HAP-1 (cell line): ENCODE measurements around the gene CLNS1A.
"Not testable (repeated sequence)": the region's sequence is repeated elsewhere in the genome, so short reads cannot be mapped to it uniquely, and the experiment has no call there.

Source experiments
- DNase-seq, 2 experiments: peaks; one replicate each; pipeline ENCODE4 v3.0.0-alpha.2; 2016 to 2020; ENCODE audit warnings: low spot score in 2 of 2
- H3K27me3 ChIP-seq: fragments of 250-450 bp; sonication (Bioruptor Pico); 2 replicates; pipeline ENCODE4 v1.5.1; 2020; ENCODE audit warnings: low read depth, mild to moderate bottlenecking, moderate library complexity
- H3K36me3 ChIP-seq: fragments of 250-450 bp; sonication (Bioruptor Pico); replicated peaks from 2 replicates; pipeline ENCODE4 v1.5.1; 2020; ENCODE audit warnings: mild to moderate bottlenecking
- H3K4me1 ChIP-seq: fragments of 250-450 bp; sonication (Bioruptor Pico); 2 replicates; pipeline ENCODE4 v1.5.1; 2020; ENCODE audit warnings: mild to moderate bottlenecking
- H3K4me3 ChIP-seq: fragments of 250-450 bp; sonication (Bioruptor Pico); 2 replicates; pipeline ENCODE4 v1.5.1; 2020; ENCODE audit warnings: mild to moderate bottlenecking, moderate library complexity
- H3K9me3 ChIP-seq: fragments of 250-450 bp; sonication (Bioruptor Pico); 2 replicates; pipeline ENCODE4 v1.5.1; 2020; ENCODE audit warnings: mild to moderate bottlenecking, moderate library complexity
- in situ Hi-C: fragments of 300-500 bp; cut with MboI; formaldehyde crosslinking; loops from 3 replicates; pipeline ENCODE4 v1.14.3; 2020; ENCODE audit warnings: low sequenced_read_pairs, inconsistent platforms, mixed read lengths

The CLNS1A gene

DNA sequence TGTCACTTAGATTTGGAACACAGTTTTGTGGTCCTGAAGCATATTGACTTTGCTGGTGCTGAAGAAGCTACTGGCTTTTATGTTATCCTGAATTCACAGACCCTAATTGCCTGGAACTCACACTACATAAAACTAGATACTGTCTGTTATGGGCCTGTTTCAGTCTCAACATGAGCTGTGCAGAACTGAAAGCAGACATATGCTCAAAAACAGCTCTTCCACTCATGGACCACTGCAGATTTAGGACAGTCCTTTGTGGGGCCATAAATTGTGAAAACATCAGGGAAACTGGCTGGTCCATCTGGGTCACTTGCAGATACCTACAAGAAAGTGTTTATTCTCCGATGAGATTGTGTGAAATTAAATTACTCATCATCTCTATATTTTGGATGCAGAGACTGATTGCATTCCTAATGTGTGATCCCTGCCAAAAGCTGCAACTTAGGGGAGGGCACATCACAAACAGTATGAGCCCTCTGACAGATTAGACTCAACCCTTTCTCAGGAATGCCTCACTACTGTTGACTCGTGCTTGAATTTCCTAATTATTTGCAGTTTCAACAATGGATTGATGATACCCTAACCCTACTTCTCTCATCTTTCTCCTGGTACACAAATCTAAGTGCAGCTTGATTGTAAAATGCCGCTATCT is 10.2 kb upstream of the CLNS1A start:
- Histone ChIP-seq H3K4me3 (no peak overlapping the region), H3K36me3 (no peaks in the 10 kb centered on the region), H3K27me3 (no peaks in the 10 kb centered on the region), H3K9me3 (no peaks in the 10 kb centered on the region), H3K4me1 (no peaks in the 10 kb centered on the region)
- no peak for DNase-seq
- in situ Hi-C loops = no loop called here

DNA sequence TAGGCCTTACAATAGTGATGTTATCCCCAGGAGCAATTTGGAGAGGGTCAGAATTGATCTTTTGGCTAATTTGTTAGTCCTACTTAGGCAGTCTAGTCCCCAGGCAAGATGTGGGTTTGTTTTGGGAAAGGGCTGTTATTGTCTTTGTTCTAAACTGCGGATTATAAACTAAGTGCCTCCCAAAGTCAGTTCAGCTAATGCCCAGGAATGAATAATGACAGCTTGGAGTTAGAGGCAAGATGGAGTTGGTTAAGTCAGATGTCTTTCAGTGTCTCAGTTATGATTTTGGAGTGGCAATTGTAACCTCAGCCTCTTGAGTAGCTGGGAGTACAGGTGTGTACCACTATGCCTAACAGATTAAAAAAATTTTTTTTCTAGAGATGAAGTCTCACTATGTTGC is 7.3 kb upstream of the CLNS1A start:
- Histone ChIP-seq H3K4me1 (no peaks in the 10 kb centered on the region; the same call in 1 of the 2 replicates), H3K9me3 (no peaks in the 10 kb centered on the region), H3K36me3 (no peaks in the 10 kb centered on the region), H3K4me3 (no peak overlapping the region), H3K27me3 (no peaks in the 10 kb centered on the region)
- in situ Hi-C loops = no loop called here
- no peak for DNase-seq

DNA sequence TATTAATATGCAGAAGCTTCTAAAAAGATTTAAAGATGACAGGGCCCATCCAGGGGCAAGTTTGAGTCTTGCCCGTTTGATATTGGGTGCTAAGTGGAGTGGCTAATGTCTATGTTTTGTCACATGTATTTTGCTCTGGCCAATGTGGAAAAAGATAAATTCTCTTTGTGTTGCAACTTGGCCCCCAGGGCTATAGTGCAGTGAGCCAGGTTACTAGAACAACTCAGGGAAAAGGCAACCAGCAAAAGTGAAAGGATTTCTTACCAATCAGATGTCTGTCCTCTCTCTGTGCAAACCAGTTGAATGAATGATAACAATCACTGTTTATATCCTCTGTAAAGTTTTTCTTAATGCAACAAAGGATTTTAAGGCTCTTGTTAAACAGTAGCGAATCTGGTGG is 4.6 kb upstream of the CLNS1A start:
- Histone ChIP-seq H3K4me1 (peaks cover 6% of the 10 kb centered on the region), H3K4me3 (no peak overlapping the region), H3K36me3 (no peaks in the 10 kb centered on the region), H3K27me3 (no peaks in the 10 kb centered on the region), H3K9me3 (no peaks in the 10 kb centered on the region)
- DNase-seq = no peak
- in situ Hi-C loops = no loop called here

DNA sequence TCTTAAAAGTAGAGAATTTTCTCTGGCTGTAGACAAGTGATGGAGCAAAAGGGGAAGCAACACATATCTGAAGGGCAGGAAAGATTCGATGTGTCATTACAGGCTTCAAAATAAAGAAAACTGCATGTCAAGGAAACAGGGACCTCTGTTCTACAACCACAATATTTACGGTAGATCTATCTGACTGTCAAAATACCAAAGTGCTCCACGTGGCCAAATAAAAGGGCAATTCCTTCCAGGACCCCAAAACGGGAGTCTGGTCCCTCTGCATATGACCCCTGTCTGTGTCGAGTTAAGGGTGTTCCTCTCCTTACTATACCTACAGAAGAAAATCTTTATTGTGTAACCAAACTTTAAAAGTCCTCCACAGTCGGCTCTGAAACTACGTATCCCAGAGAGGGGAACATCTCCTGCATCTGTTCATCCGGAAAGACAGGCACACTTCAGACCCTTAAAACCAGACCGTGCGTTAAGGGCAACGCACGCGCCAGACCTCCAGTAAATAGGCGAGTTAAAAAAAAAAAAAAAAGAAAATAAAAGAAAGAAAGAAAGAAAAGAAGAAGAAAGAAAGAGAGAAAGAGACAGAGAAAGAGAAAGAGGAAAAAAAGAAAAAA is 756 bp downstream of the CLNS1A start:
- in situ Hi-C loops = no loop called here
- Histone ChIP-seq H3K36me3 (peaks cover 6% of the 10 kb centered on the region), H3K9me3 (no peaks in the 10 kb centered on the region), H3K4me3 (peak overlapping the region; percentile 97), H3K4me1 (peaks cover 16% of the 10 kb centered on the region), H3K27me3 (no peaks in the 10 kb centered on the region)
- DNase-seq = no peak

DNA sequence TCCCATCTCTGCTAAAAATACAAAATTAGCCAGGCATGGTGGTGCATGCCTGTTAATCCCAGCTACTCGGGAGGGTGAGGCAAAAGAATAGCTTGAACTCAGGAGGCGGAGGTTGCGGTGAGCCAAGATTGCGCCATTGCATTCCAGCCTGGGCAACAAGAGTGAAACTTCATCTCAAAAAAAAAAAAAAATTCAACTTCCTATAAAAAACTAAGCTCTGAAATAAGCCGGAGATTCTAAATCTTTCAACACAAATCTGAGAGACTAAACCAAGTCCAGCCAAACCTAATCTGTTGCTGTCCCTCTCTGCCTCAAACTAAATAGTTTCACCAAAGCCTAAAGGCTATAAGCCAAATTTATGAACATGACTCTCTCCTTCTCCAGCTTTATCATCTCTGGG is 3.7 kb downstream of the CLNS1A start:
- H3K36me3 ChIP-seq, H3K4me3 ChIP-seq, DNase-seq, H3K27me3 ChIP-seq, H3K9me3 ChIP-seq, in situ Hi-C loops: not testable (repeated sequence)
- H3K4me1 ChIP-seq = peaks cover 30% of the 10 kb centered on the region

DNA sequence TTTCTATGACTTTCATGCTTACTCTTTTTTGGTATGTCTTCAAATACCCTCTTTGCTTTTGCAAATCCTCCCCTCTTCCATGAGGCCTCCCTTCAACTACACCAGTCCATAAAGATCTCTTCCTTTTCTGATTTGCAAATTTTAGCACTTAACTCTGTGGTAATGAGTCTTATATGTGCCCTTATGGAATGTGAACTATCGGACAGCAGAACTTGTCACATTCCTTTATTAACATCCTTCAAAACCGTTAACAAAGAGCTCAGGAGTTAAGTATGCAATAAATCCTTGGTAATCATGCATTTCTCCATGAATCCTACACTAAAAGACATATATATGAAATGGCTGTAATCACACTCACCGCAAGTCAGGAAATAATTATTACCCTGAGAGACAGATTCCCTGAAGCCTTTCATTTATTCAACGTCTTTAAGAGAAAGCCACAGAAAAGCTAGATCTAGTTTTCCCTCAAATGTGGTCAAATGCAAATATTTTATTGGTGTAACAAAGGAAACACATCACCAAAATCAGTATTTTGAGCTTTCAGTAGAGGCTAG is 7.4 kb downstream of the CLNS1A start:
- Histone ChIP-seq H3K36me3 (peaks cover 13% of the 10 kb centered on the region), H3K4me1 (peaks cover 15% of the 10 kb centered on the region), H3K4me3 (no peak overlapping the region), H3K9me3 (no peaks in the 10 kb centered on the region), H3K27me3 (no peaks in the 10 kb centered on the region)
- peak in 1 of 2 experiments; percentile 57 for DNase-seq
- in situ Hi-C loops = no loop called here

DNA sequence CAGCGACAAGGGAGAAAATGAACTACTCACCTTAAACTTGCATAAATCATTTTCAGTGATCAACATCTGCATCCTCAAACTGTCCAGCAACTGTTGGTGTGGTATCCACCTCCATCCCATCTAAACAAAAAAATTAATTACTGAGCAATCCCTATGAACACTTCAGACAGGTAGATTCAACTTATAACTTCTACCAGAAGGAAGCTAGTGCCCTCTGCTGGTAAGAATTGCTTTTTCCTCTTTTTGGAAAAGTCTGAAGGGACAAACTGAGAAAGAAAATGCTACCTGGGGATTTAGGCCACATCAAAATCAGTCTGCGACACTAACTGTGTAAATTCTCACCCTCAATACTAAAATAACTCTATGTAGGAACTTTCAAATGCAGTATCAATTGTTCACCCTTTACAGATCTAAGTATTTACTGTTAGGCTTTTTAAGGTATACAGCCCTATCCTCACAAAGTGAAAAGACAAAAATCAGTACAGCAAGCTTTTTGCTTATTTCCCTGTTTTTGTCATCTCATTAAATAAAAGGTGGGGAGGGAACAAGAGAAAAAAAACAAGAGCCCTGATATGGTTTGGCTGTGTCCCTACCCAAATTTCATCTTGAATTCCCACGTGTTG is 17.9 kb downstream of the CLNS1A start:
- Histone ChIP-seq H3K4me3 (no peak overlapping the region), H3K36me3 (peaks cover 69% of the 10 kb centered on the region), H3K4me1 (no peaks in the 10 kb centered on the region), H3K27me3 (no peaks in the 10 kb centered on the region), H3K9me3 (no peaks in the 10 kb centered on the region)
- peak; percentile 46 to 48 for DNase-seq
- in situ Hi-C loops = no loop called here

DNA sequence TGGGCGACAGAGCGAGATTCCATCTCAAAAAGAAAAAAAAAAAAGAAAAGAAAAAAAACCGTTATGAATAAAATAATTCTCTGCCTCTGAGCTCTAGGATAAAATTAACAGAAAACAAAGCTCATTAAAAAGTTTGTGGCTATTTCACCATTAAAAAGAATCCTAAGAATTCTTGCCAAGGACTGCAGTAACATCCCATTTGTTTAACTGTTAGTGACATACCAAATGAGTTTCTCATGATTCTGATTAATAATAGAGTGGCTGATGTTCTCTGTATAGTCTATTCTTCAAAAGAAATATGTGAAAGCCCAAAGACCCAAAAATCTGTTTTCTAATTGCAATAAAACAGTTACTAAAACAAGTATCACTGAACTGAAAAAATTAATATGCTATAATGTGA is 19.7 kb downstream of the CLNS1A start:
- Histone ChIP-seq H3K9me3 (no peaks in the 10 kb centered on the region), H3K36me3 (peaks cover 71% of the 10 kb centered on the region), H3K4me3 (no peak overlapping the region), H3K27me3 (no peaks in the 10 kb centered on the region), H3K4me1 (no peaks in the 10 kb centered on the region)
- DNase-seq = no peak
- in situ Hi-C loops = no loop called here

DNA sequence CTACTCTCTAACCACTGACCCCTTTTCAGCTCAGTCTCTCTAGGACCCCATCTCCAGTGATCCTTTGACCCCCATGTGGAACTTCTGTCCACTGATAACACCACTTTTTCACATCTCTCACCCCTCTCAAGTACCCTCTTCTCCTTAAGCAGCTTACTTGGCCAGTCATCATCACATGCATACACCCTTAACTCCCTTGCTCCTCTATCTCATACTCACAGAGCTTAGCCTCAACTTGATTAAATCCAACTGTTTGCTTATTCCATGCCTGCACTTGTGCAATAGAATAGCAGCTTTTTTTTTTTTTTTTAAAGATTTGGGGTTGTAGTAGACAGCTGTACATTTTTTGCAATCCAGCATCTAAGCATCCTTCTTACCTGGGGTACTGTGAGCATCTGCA is 25.7 kb downstream of the CLNS1A start:
- in situ Hi-C loops = no loop called here
- DNase-seq = no peak

DNA sequence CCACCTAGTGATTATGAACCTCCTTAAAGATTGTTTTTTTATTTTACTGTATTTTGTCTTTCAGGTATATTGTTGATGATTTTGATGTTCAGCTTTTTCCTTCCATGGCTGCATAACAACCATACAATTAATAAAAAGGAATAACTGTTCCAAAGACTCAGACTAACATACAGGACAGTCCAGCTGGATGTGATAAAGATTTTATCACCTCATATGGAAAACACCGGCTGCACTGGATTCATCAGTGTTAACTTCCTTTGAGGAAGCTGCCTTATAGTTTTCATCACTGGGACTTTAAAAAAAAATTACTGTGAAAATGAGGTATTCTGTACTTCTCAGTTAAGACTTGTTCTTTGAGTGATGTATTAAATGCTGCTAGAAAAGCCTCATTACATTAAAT is 28.4 kb downstream of the CLNS1A start:
- in situ Hi-C loops = no loop called here
- no peaks in the 10 kb centered on the region for H3K4me1 ChIP-seq
- DNase-seq = no peak
- H3K9me3 ChIP-seq = no peaks in the 10 kb centered on the region
- no peak overlapping the region for H3K4me3 ChIP-seq
- peaks cover 45% of the 10 kb centered on the region for H3K36me3 ChIP-seq
- no peaks in the 10 kb centered on the region for H3K27me3 ChIP-seq

More for the DNA sequence above, 25.7 kb downstream of the CLNS1A start:
- Histone ChIP-seq H3K4me3 (no peak overlapping the region), H3K9me3 (no peaks in the 10 kb centered on the region), H3K27me3 (no peaks in the 10 kb centered on the region), H3K36me3 (peaks cover 70% of the 10 kb centered on the region), H3K4me1 (no peaks in the 10 kb centered on the region)

DNA sequence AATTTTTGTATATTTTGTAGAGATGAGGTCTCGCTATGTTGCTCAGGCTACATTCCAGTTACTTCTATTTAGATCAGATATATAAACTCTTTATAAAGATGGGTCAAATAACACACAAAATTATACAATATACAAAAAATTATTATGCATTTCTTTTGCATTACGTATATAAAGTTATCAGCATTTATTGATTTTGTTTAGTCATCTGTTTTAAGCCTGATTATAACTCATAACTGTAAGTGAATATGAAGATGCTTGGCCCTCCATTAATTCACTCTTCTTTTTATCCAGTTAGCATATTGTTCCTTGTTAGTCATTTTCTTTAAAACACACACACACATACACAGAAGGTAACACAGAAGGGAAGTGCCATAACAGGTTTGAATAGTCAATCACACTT is 33.3 kb downstream of the CLNS1A start:
- Histone ChIP-seq H3K36me3 (peaks cover 13% of the 10 kb centered on the region), H3K4me1 (peaks cover 18% of the 10 kb centered on the region), H3K9me3 (no peaks in the 10 kb centered on the region), H3K27me3 (no peaks in the 10 kb centered on the region), H3K4me3 (no peak overlapping the region)
- in situ Hi-C loops = no loop called here
- no peak for DNase-seq

DNA sequence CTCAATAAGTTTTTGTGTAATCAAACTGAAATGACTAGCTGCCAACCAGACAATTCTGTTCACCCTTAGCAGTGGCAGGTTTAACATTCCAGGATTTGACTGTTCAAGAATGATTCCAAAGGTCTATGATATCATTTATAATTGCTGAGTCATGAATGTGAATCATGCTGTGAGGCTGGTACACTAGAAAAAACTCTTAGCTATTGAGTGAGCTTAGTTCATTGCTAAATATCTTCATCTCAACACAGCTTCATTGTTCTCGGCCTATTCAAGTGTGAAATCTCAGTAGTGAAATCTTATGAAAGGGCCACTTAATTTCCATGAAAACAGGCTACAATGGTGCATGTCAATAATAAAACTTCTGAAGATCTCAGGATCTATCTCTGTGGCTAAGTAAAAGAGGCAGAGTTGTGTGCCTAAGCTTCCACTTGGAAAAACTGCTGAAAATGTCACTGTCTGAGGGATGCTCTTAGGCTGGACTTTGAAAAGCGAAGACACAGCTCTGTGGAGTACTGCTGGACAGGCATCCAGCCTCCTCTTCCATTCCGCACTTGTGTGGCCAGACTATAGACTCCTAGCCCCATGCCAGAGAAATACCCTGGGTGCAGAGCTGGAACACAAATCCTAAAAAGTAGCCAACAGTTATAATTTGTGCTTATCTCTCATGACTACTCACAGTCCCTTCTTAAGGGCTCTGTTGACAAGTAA is 35.1 kb downstream of the CLNS1A start:
- peaks cover 18% of the 10 kb centered on the region for H3K4me1 ChIP-seq
- no peaks in the 10 kb centered on the region for H3K9me3 ChIP-seq
- H3K36me3 ChIP-seq = peaks cover 6% of the 10 kb centered on the region
- no peak overlapping the region for H3K4me3 ChIP-seq
- peak; percentile 39 to 98 for DNase-seq
- in situ Hi-C loops = no loop called here
- no peaks in the 10 kb centered on the region for H3K27me3 ChIP-seq

DNA sequence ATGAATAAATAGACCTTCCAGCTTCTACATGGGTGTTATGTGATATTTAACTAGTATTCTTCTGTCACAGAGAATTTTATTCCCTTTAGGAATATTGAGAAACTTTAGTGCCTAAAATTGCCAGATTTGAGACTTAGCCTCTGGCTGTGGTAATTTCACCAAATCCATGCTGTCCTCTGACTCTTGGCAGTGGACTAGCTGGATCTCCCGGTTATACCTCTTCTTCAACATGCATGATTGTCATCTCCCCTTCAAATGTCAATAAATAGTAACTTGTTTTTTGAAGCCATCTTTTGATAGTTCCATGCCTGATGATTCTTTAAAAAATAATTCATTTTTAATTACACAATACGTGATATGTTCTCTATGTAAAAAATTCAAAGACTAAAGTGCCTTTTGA is 39.4 kb downstream of the CLNS1A start:
- Histone ChIP-seq H3K4me1 (peaks cover 12% of the 10 kb centered on the region), H3K27me3 (no peaks in the 10 kb centered on the region), H3K4me3 (no peak overlapping the region), H3K9me3 (no peaks in the 10 kb centered on the region), H3K36me3 (no peaks in the 10 kb centered on the region; the same call in none of the 2 replicates)
- in situ Hi-C loops = no loop called here
- no peak for DNase-seq

DNA sequence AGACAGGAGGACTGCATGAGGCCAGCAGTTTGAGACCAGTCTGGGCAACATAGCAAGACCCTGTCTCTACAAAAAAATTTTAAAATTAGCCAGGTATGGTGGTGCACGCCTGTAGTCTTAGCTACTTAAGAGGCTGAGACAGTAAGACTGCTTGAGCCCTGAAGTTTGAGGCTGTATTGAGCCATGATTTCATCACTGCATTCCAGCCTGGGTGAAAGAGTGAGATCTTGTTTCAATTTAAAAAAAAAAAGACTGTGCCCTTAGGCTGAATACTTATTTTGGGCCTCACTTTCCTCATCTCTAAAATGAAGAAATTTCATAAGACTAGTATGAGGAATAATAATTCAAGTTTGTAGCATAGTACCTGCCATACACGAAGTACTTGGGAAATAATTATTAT is 41.0 kb downstream of the CLNS1A start:
- H3K4me1 ChIP-seq = peaks cover under 1% of the 10 kb centered on the region; the same call in 1 of the 2 replicates
- no peaks in the 10 kb centered on the region; the same call in 1 of the 2 replicates for H3K36me3 ChIP-seq
- in situ Hi-C loops = no loop called here
- H3K27me3 ChIP-seq = no peaks in the 10 kb centered on the region
- no peaks in the 10 kb centered on the region for H3K9me3 ChIP-seq
- no peak overlapping the region for H3K4me3 ChIP-seq
- DNase-seq = no peak
